HL-60 (cell line): ENCODE measurements around the gene RAB31.

ENCODE experiments used
- GABPA ChIP-seq: IDR thresholded peaks from 2 replicates; pipeline ENCODE4 v1.6.1; 2012; ENCODE audit warnings: low read depth
- SPI1 ChIP-seq: IDR thresholded peaks from 2 replicates; pipeline ENCODE4 v1.6.1; 2012; ENCODE audit warnings: low read depth, mild to moderate bottlenecking, borderline replicate concordance
- TF ChIP-seq, protein P1 (sequence below): IDR thresholded peaks from one replicate; pipeline ENCODE4 v1.5.1; 2011; ENCODE audit warnings: low read length, control low read depth, inconsistent platforms; ENCODE audit not compliant: insufficient read depth
- TF ChIP-seq, protein P2 (sequence below): IDR thresholded peaks from 2 replicates; pipeline ENCODE4 v1.6.1; 2012; ENCODE audit warnings: low read depth; ENCODE audit not compliant: insufficient replicate concordance

DNA sequence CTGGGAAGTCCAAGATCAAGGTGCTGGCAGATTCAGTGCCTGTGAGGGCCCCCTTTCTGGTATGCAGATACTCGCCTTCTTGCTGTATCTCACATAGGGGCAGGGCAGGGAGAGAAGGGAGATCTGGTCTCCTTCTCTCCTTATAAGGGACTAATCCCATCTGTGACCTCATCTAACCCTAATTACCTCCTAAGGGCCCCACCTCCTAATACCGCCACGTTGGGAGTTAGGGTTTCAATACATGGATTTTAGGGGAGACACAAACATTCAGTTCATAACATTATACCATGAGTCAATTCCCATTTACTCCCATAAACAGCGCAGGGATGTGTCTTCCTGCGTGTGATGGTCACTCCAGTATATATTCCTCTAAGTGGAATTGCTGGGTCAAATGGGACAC is 103.9 kb downstream of the RAB31 start:
- TF ChIP-seq, protein P1, sequence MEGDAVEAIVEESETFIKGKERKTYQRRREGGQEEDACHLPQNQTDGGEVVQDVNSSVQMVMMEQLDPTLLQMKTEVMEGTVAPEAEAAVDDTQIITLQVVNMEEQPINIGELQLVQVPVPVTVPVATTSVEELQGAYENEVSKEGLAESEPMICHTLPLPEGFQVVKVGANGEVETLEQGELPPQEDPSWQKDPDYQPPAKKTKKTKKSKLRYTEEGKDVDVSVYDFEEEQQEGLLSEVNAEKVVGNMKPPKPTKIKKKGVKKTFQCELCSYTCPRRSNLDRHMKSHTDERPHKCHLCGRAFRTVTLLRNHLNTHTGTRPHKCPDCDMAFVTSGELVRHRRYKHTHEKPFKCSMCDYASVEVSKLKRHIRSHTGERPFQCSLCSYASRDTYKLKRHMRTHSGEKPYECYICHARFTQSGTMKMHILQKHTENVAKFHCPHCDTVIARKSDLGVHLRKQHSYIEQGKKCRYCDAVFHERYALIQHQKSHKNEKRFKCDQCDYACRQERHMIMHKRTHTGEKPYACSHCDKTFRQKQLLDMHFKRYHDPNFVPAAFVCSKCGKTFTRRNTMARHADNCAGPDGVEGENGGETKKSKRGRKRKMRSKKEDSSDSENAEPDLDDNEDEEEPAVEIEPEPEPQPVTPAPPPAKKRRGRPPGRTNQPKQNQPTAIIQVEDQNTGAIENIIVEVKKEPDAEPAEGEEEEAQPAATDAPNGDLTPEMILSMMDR: no peak
- TF ChIP-seq SPI1 (no peak), GABPA (no peak)
- TF ChIP-seq, protein P2, sequence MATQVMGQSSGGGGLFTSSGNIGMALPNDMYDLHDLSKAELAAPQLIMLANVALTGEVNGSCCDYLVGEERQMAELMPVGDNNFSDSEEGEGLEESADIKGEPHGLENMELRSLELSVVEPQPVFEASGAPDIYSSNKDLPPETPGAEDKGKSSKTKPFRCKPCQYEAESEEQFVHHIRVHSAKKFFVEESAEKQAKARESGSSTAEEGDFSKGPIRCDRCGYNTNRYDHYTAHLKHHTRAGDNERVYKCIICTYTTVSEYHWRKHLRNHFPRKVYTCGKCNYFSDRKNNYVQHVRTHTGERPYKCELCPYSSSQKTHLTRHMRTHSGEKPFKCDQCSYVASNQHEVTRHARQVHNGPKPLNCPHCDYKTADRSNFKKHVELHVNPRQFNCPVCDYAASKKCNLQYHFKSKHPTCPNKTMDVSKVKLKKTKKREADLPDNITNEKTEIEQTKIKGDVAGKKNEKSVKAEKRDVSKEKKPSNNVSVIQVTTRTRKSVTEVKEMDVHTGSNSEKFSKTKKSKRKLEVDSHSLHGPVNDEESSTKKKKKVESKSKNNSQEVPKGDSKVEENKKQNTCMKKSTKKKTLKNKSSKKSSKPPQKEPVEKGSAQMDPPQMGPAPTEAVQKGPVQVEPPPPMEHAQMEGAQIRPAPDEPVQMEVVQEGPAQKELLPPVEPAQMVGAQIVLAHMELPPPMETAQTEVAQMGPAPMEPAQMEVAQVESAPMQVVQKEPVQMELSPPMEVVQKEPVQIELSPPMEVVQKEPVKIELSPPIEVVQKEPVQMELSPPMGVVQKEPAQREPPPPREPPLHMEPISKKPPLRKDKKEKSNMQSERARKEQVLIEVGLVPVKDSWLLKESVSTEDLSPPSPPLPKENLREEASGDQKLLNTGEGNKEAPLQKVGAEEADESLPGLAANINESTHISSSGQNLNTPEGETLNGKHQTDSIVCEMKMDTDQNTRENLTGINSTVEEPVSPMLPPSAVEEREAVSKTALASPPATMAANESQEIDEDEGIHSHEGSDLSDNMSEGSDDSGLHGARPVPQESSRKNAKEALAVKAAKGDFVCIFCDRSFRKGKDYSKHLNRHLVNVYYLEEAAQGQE: no peak
